Central memory CD8-positive, alpha-beta T cell (primary cell): Measurements from ENCODE around the gene OR4K5.
"Not testable (repeated sequence)": the region's sequence is repeated elsewhere in the genome, so short reads cannot be mapped to it uniquely, and the experiment has no call there.

Source experiments
- ATAC-seq: fragments of 150-1000 bp; cut with Tn5 transposase; replicated peaks from 2 replicates; pipeline ENCODE4 v1.10.0; 2022; ENCODE audit warnings: mild to moderate bottlenecking, moderate FRiP score, moderate number of reproducible peaks; ENCODE audit not compliant: poor library complexity, severe bottlenecking; ENCODE audit errors: extremely low read depth
- DNase-seq, 2 donors: peaks; one replicate each; pipeline ENCODE4 v3.0.0; 2021; ENCODE audit warnings: low spot score in 2 of 2
- H3K27ac Mint-ChIP-seq: one replicate; pipeline ENCODE4 v1.8.0; 2022; ENCODE audit warnings: low read depth, mild to moderate bottlenecking, moderate library complexity, mixed read lengths
- H3K27me3 Mint-ChIP-seq: one replicate; pipeline ENCODE4 v1.8.0; 2022; ENCODE audit warnings: mixed read lengths
- H3K36me3 Mint-ChIP-seq: one replicate; pipeline ENCODE4 v1.8.0; 2022; ENCODE audit warnings: mild to moderate bottlenecking, moderate library complexity, mixed read lengths; ENCODE audit not compliant: insufficient read depth
- H3K4me1 Mint-ChIP-seq: one replicate; pipeline ENCODE4 v1.8.0; 2022; ENCODE audit warnings: mixed read lengths
- H3K4me3 Mint-ChIP-seq: one replicate; pipeline ENCODE4 v1.8.0; 2022; ENCODE audit warnings: mild to moderate bottlenecking, moderate library complexity, mixed read lengths
- H3K9me3 Mint-ChIP-seq: one replicate; pipeline ENCODE4 v1.8.0; 2022; ENCODE audit warnings: mixed read lengths

OR4K5 gene

GRCh38 chr14:19930617-19931016 is 10.2 kb downstream of the OR4K5 start, which contains the start of gene OR4K1:
Gene OR4K1 (plus strand): TSS chr14:19930917. CDS start chr14:19935667, 4,750 bp downstream.
- DNase-seq (no peak), ATAC-seq (no peak)
- peaks cover 11% of the 10 kb centered on the region for H3K9me3 Mint-ChIP-seq
- H3K4me3 Mint-ChIP-seq = no peak within 1 kb of the TSS
- H3K27ac Mint-ChIP-seq = no peak within 1 kb of the TSS
- H3K4me1 Mint-ChIP-seq = no peaks in the 10 kb centered on the region
- H3K27me3 Mint-ChIP-seq = no peaks in the 10 kb centered on the region
- H3K36me3 Mint-ChIP-seq = no peaks in the 10 kb centered on the region

GRCh38 chr14:19941668-19942067 is 21.3 kb downstream of the OR4K5 start:
- H3K4me1 Mint-ChIP-seq = no peaks in the 10 kb centered on the region
- ATAC-seq = no peak
- no peak for DNase-seq
- H3K27ac Mint-ChIP-seq = no peak overlapping the region
- no peak overlapping the region for H3K4me3 Mint-ChIP-seq
- H3K27me3 Mint-ChIP-seq = no peaks in the 10 kb centered on the region
- H3K9me3 Mint-ChIP-seq = peaks cover 8% of the 10 kb centered on the region
- no peaks in the 10 kb centered on the region for H3K36me3 Mint-ChIP-seq

- Mint-ChIP-seq H3K4me3 (no peak overlapping the region), H3K9me3 (peaks cover 7% of the 10 kb centered on the region), H3K27me3 (no peaks in the 10 kb centered on the region), H3K27ac (no peak overlapping the region), H3K36me3 (no peaks in the 10 kb centered on the region), H3K4me1 (no peaks in the 10 kb centered on the region)
- no peak for ATAC-seq
- DNase-seq = no peak
Measured at GRCh38 chr14:19947413-19948090, 27.1 kb downstream of the OR4K5 start.

DNA sequence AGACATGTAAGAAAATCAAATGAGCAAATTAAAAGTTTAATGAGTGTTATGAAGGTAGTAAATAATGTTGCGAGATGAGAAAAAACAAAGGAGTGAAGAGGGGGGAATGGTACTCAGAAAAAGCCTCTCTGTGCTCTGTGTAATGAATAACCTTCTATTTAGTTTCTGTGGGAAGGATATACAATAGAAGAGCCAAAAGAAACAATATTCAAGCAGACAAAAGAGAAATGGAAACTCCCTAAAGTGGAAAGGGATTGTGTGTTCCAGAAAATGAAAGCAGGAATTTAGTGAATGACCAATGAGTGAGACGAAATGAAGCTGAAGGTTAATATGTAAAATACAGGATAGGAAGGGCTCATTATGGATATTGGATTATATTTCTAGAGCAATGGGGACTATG is 28.8 kb downstream of the OR4K5 start:
- Mint-ChIP-seq H3K36me3 (no peaks in the 10 kb centered on the region), H3K9me3 (peaks cover 7% of the 10 kb centered on the region), H3K4me3 (no peak overlapping the region), H3K27me3 (no peaks in the 10 kb centered on the region), H3K27ac (no peak overlapping the region), H3K4me1 (no peaks in the 10 kb centered on the region)
- DNase-seq = no peak
- ATAC-seq = no peak

GRCh38 chr14:19969735-19970134 is 49.3 kb downstream of the OR4K5 start:
- ATAC-seq, DNase-seq, H3K27ac Mint-ChIP-seq, H3K36me3 Mint-ChIP-seq, H3K27me3 Mint-ChIP-seq, H3K4me3 Mint-ChIP-seq, H3K9me3 Mint-ChIP-seq: not testable (repeated sequence)
- peaks cover 15% of the 10 kb centered on the region for H3K4me1 Mint-ChIP-seq
